Calu3 (cell line): Measurements from ENCODE around the gene PSME1. TPM values are rescaled to one million over a fixed set of nuclear protein-coding genes. Genes with fewer than 3 reads are reported as not detected.
A peak's percentile ranks its signal among the peaks of the same experiment; 100 is the strongest.

Experiments used
- BruUV-seq: library from RNA; stranded (reverse); fragments of 400-500 nt; replicated peaks from 2 replicates; lab custom pipeline; 2021; lab: Mats Ljungman, UMichigan
- CTCF ChIA-PET: fragments of 300-600 bp; sonication (Branson Sonifier 250); formaldehyde crosslinking; loops from one replicate; lab custom pipeline; 2022; ENCODE audit warnings: antibody characterized with exemption; lab: Charles Lee
- DNase-seq: peaks from one replicate; pipeline ENCODE4 v3.0.0; 2022
- H3K27ac Mint-ChIP-seq: one replicate; pipeline ENCODE4 v1.8.0; 2022; ENCODE audit warnings: mixed read lengths; ENCODE audit not compliant: unreplicated experiment
- H3K27me3 Mint-ChIP-seq: one replicate; pipeline ENCODE4 v1.8.0; 2022; ENCODE audit warnings: mixed read lengths; ENCODE audit not compliant: unreplicated experiment
- H3K36me3 Mint-ChIP-seq: one replicate; pipeline ENCODE4 v1.8.0; 2022; ENCODE audit warnings: mild to moderate bottlenecking, moderate library complexity, mixed read lengths; ENCODE audit not compliant: insufficient read depth, unreplicated experiment
- H3K4me1 Mint-ChIP-seq: one replicate; pipeline ENCODE4 v1.8.0; 2022; ENCODE audit warnings: mild to moderate bottlenecking, low read depth, mixed read lengths; ENCODE audit not compliant: unreplicated experiment
- H3K4me3 Mint-ChIP-seq: one replicate; pipeline ENCODE4 v1.8.0; 2022; ENCODE audit warnings: mild to moderate bottlenecking, low read depth, moderate library complexity, mixed read lengths; ENCODE audit not compliant: unreplicated experiment
- H3K9me3 Mint-ChIP-seq: one replicate; pipeline ENCODE4 v1.8.0; 2022; ENCODE audit warnings: low read depth, mixed read lengths; ENCODE audit not compliant: unreplicated experiment
- CTCF ChIP-seq: fragments of 200-600 bp; IDR thresholded peaks from one replicate; pipeline ENCODE4 v1.8.0; 2022; ENCODE audit warnings: antibody characterized with exemption; ENCODE audit not compliant: unreplicated experiment
- intact Hi-C: fragments of 100-400 bp; cut with micrococcal nuclease; formaldehyde crosslinking; loops from one replicate; pipeline ENCODE4 v1.10.0; 2022; ENCODE audit not compliant: unreplicated experiment
- total RNA-seq: library from RNA; stranded (reverse); gene quantifications from 2 replicates; pipeline ENCODE4 v1.2.3, GENCODE V29; 2022

PSME1 gene
- total RNA-seq, 1 experiment from 2014 or later: 259 TPM

GRCh38 chr14:24164518-24164991 is 28.6 kb downstream of the PSME1 start:
- intact Hi-C loops: no loop called here
- Mint-ChIP-seq H3K9me3 (no peaks in the 10 kb centered on the region), H3K4me3 (no peak overlapping the region), H3K27ac (no peak overlapping the region), H3K4me1 (peaks cover 13% of the 10 kb centered on the region), H3K36me3 (peaks cover 63% of the 10 kb centered on the region), H3K27me3 (no peaks in the 10 kb centered on the region)
- CTCF ChIA-PET: interaction anchor here (1.4 kb wide), 1 partner anchor 18 kb away, joined by 3 read pairs; no protein-coding TSS in a partner anchor
- no peak for DNase-seq
- BruUV-seq: no TSS peak
- TF ChIP-seq CTCF: no peak

- no TSS peak for BruUV-seq
- CTCF ChIA-PET: interaction anchor here (1.4 kb wide), 1 partner anchor 19 kb away, joined by 3 read pairs; no protein-coding TSS in a partner anchor
- H3K36me3 Mint-ChIP-seq: peaks cover 51% of the 10 kb centered on the region
These were observed 29.8 kb downstream of the PSME1 start for GRCh38 chr14:24165785-24166184.

GRCh38 chr14:24167469-24168114 is 31.6 kb downstream of the PSME1 start:
- intact Hi-C loops: no loop called here
- H3K4me1 Mint-ChIP-seq: no peaks in the 10 kb centered on the region
- CTCF ChIA-PET: no interaction called here

More at GRCh38 chr14:24165785-24166184, 29.8 kb downstream of the PSME1 start:
- TF ChIP-seq CTCF: no peak
- H3K27me3 Mint-ChIP-seq: no peaks in the 10 kb centered on the region
- H3K4me1 Mint-ChIP-seq: peaks cover under 1% of the 10 kb centered on the region
- H3K27ac Mint-ChIP-seq: no peak overlapping the region
- DNase-seq: no peak
- H3K4me3 Mint-ChIP-seq: no peak overlapping the region
- no peaks in the 10 kb centered on the region for H3K9me3 Mint-ChIP-seq
- intact Hi-C loops: no loop called here

More at GRCh38 chr14:24167469-24168114, 31.6 kb downstream of the PSME1 start:
- Mint-ChIP-seq H3K36me3 (peaks cover 40% of the 10 kb centered on the region), H3K27me3 (no peaks in the 10 kb centered on the region), H3K9me3 (no peaks in the 10 kb centered on the region), H3K27ac (peak overlapping the region; percentile 55), H3K4me3 (no peak overlapping the region)
- BruUV-seq: no TSS peak
- no peak for TF ChIP-seq CTCF
- DNase-seq: no peak
